CD4-positive, CD25-positive, alpha-beta regulatory T cell (primary cell): ENCODE data around the gene ERN1. TPM values are rescaled to one million over a fixed set of nuclear protein-coding genes. Genes with fewer than 3 reads are reported as not detected.

ENCODE experiments used
- ATAC-seq, 2 donors: fragments of 150-1000 bp; cut with Tn5 transposase; one replicate each; pipeline ENCODE4 v1.10.0; 2021; ENCODE audit warnings: low read depth in 2 of 2, moderate number of reproducible peaks in 2 of 2, moderate library complexity in 1 of 2
- DNase-seq, 3 donors: peaks; one replicate each; pipeline versions ENCODE4 v3.0.0 to v3.0.0-alpha.2; 2012 to 2022; ENCODE audit warnings: mixed read lengths in 1 of 3
- H3K27ac ChIP-seq: one replicate; pipeline ENCODE4 v1.7.0; 2013; ENCODE audit warnings: mild to moderate bottlenecking, low read length; ENCODE audit not compliant: insufficient read depth, poor library complexity, severe bottlenecking
- H3K27me3 ChIP-seq: one replicate; pipeline ENCODE4 v1.7.0; 2013; ENCODE audit warnings: low read length; ENCODE audit not compliant: control insufficient read depth, insufficient read depth
- H3K36me3 ChIP-seq: one replicate; pipeline ENCODE4 v1.7.0; 2013; ENCODE audit warnings: mild to moderate bottlenecking, low read length, moderate library complexity; ENCODE audit not compliant: control insufficient read depth, insufficient read depth
- H3K4me1 ChIP-seq: 2 replicates; pipeline ENCODE4 v1.7.0; 2013; ENCODE audit warnings: mild to moderate bottlenecking, low read length; ENCODE audit not compliant: insufficient read depth, control insufficient read depth, poor library complexity, severe bottlenecking
- H3K4me3 ChIP-seq: one replicate; pipeline ENCODE4 v1.7.0; 2013; ENCODE audit warnings: low read depth, mild to moderate bottlenecking, low read length, moderate library complexity
- H3K9me3 ChIP-seq, 2 experiments: 1 replicate in 1 of 2; 2 replicates in 1 of 2; pipeline ENCODE4 v1.7.0; 2013; ENCODE audit warnings: low read length in 2 of 2, mild to moderate bottlenecking in 1 of 2, moderate library complexity in 1 of 2; ENCODE audit not compliant: control insufficient read depth in 2 of 2
- H3K27ac Mint-ChIP-seq, 3 donors: one replicate each; pipeline ENCODE4 v1.8.0; 2020 to 2022; ENCODE audit warnings: mild to moderate bottlenecking in 3 of 3, mixed read lengths in 3 of 3, moderate library complexity in 2 of 3
- H3K27me3 Mint-ChIP-seq: one replicate; pipeline ENCODE4 v1.8.0; 2022; ENCODE audit warnings: mild to moderate bottlenecking, mixed read lengths
- H3K36me3 Mint-ChIP-seq: one replicate; pipeline ENCODE4 v1.8.0; 2020; ENCODE audit warnings: mixed read lengths
- H3K4me1 Mint-ChIP-seq, 4 donors: one replicate each; pipeline ENCODE4 v1.8.0; 2020 to 2022; ENCODE audit warnings: mixed read lengths in 4 of 4, mild to moderate bottlenecking in 1 of 4
- H3K4me3 Mint-ChIP-seq, 4 donors: one replicate each; pipeline ENCODE4 v1.8.0; 2020 to 2022; ENCODE audit warnings: mild to moderate bottlenecking in 4 of 4, mixed read lengths in 4 of 4, moderate library complexity in 3 of 4
- H3K9me3 Mint-ChIP-seq, 7 donors: one replicate each; pipeline ENCODE4 v1.8.0; 2020 to 2022; ENCODE audit warnings: mixed read lengths in 7 of 7, mild to moderate bottlenecking in 3 of 7, moderate library complexity in 2 of 7
- polyA plus RNA-seq, 4 donors: library from polyadenylated mRNA; unstranded; fragments of 300-500 nt; fragmentation: Illumina TruSeq; gene quantifications; one replicate each; pipeline ENCODE4 v1.2.3, GENCODE V29; 2021
- total RNA-seq: library from RNA; stranded (reverse); gene quantifications from one replicate; pipeline ENCODE4 v1.2.3, GENCODE V29; 2022

ERN1 gene
- total and polyA plus RNA-seq, 5 donors from 2014 or later = 30.2 to 96.7 (median 37.0) TPM

GRCh38 chr17:64162554-64162953 is 32.6 kb upstream of the ERN1 start:
- Mint-ChIP-seq H3K27me3 (no peaks in the 10 kb centered on the region), H3K27ac (peak overlapping the region in 1 of 3 donors; percentile 55), H3K9me3 (no peaks in the 10 kb centered on the region), H3K4me3 (no peak overlapping the region), H3K4me1 (peaks cover 0 to 8% (median 3%) of the 10 kb centered on the region in 4 donors), H3K36me3 (peaks cover 3% of the 10 kb centered on the region)
- no peak for DNase-seq
- Histone ChIP-seq H3K4me1 (peaks cover 8% of the 10 kb centered on the region), H3K4me3 (no peak overlapping the region), H3K27me3 (no peaks in the 10 kb centered on the region), H3K9me3 (no peaks in the 10 kb centered on the region), H3K27ac (no peak overlapping the region), H3K36me3 (peaks cover 7% of the 10 kb centered on the region)
- ATAC-seq = no peak

GRCh38 chr17:64161380-64162176 is 31.6 kb upstream of the ERN1 start:
- Histone ChIP-seq H3K4me1 (peaks cover 8% of the 10 kb centered on the region), H3K4me3 (no peak overlapping the region), H3K36me3 (peaks cover 7% of the 10 kb centered on the region), H3K9me3 (no peaks in the 10 kb centered on the region), H3K27me3 (no peaks in the 10 kb centered on the region), H3K27ac (no peak overlapping the region)
- peak overlapping the region; percentile 1 to 33 (median 29) for H3K27ac Mint-ChIP-seq
- no peak for ATAC-seq
- H3K36me3 Mint-ChIP-seq = peaks cover 3% of the 10 kb centered on the region
- no peak for DNase-seq
- peaks cover 0 to 8% (median 3%) of the 10 kb centered on the region in 4 donors for H3K4me1 Mint-ChIP-seq
- no peaks in the 10 kb centered on the region for H3K9me3 Mint-ChIP-seq
- no peaks in the 10 kb centered on the region for H3K27me3 Mint-ChIP-seq
- H3K4me3 Mint-ChIP-seq = no peak overlapping the region

GRCh38 chr17:64160378-64160777 is 30.4 kb upstream of the ERN1 start:
- no peaks in the 10 kb centered on the region for H3K9me3 ChIP-seq
- peaks cover 3% of the 10 kb centered on the region for H3K36me3 Mint-ChIP-seq
- no peak for DNase-seq
- H3K36me3 ChIP-seq = peaks cover 7% of the 10 kb centered on the region
- H3K27me3 ChIP-seq = no peaks in the 10 kb centered on the region
- H3K4me1 ChIP-seq = peaks cover 8% of the 10 kb centered on the region
- no peaks in the 10 kb centered on the region for H3K9me3 Mint-ChIP-seq
- H3K27me3 Mint-ChIP-seq = no peaks in the 10 kb centered on the region
- no peak overlapping the region for H3K4me3 ChIP-seq
- H3K4me1 Mint-ChIP-seq = peaks cover 0 to 8% (median 3%) of the 10 kb centered on the region in 4 donors
- ATAC-seq = no peak
- no peak overlapping the region for H3K27ac ChIP-seq
- H3K4me3 Mint-ChIP-seq = no peak overlapping the region
- H3K27ac Mint-ChIP-seq = no peak overlapping the region

GRCh38 chr17:64158831-64159590 is 29.1 kb upstream of the ERN1 start:
- no peak for DNase-seq
- Histone ChIP-seq H3K9me3 (no peaks in the 10 kb centered on the region), H3K27me3 (no peaks in the 10 kb centered on the region), H3K4me1 (peaks cover 8% of the 10 kb centered on the region), H3K4me3 (no peak overlapping the region), H3K36me3 (peaks cover 12% of the 10 kb centered on the region), H3K27ac (no peak overlapping the region)
- Mint-ChIP-seq H3K4me1 (peaks cover 0 to 8% (median 3%) of the 10 kb centered on the region in 4 donors), H3K4me3 (no peak overlapping the region), H3K27ac (no peak overlapping the region), H3K9me3 (no peaks in the 10 kb centered on the region), H3K36me3 (peaks cover 12% of the 10 kb centered on the region), H3K27me3 (no peaks in the 10 kb centered on the region)
- ATAC-seq = no peak

- no peak for DNase-seq
- H3K27ac Mint-ChIP-seq = no peak overlapping the region
- no peaks in the 10 kb centered on the region for H3K27me3 Mint-ChIP-seq
These were observed 28.5 kb upstream of the ERN1 start for GRCh38 chr17:64158406-64158805.

GRCh38 chr17:64157669-64158180 is 27.8 kb upstream of the ERN1 start:
- Histone ChIP-seq H3K4me1 (peaks cover 8% of the 10 kb centered on the region), H3K27ac (no peak overlapping the region), H3K4me3 (no peak overlapping the region), H3K27me3 (no peaks in the 10 kb centered on the region), H3K36me3 (peaks cover 15% of the 10 kb centered on the region), H3K9me3 (no peaks in the 10 kb centered on the region)
- Mint-ChIP-seq H3K36me3 (peaks cover 21% of the 10 kb centered on the region), H3K27me3 (no peaks in the 10 kb centered on the region), H3K9me3 (no peaks in the 10 kb centered on the region), H3K27ac (no peak overlapping the region), H3K4me1 (peaks cover 0 to 8% (median 3%) of the 10 kb centered on the region in 4 donors), H3K4me3 (no peak overlapping the region)
- DNase-seq (no peak), ATAC-seq (no peak)

More at GRCh38 chr17:64158406-64158805, 28.5 kb upstream of the ERN1 start:
- Histone ChIP-seq H3K27ac (no peak overlapping the region), H3K27me3 (no peaks in the 10 kb centered on the region), H3K4me1 (peaks cover 8% of the 10 kb centered on the region), H3K36me3 (peaks cover 14% of the 10 kb centered on the region), H3K9me3 (no peaks in the 10 kb centered on the region), H3K4me3 (no peak overlapping the region)
- peaks cover 0 to 8% (median 3%) of the 10 kb centered on the region in 4 donors for H3K4me1 Mint-ChIP-seq
- H3K9me3 Mint-ChIP-seq = no peaks in the 10 kb centered on the region
- no peak overlapping the region for H3K4me3 Mint-ChIP-seq
- peaks cover 14% of the 10 kb centered on the region for H3K36me3 Mint-ChIP-seq
- ATAC-seq = no peak

- H3K4me3 ChIP-seq = no peak overlapping the region
- DNase-seq (no peak), ATAC-seq (no peak)
- no peak overlapping the region for H3K4me3 Mint-ChIP-seq
- H3K36me3 Mint-ChIP-seq = peaks cover 19% of the 10 kb centered on the region
- peaks cover 4% of the 10 kb centered on the region for H3K4me1 ChIP-seq
- H3K27me3 ChIP-seq = no peaks in the 10 kb centered on the region
- H3K9me3 Mint-ChIP-seq = no peaks in the 10 kb centered on the region
- no peak overlapping the region for H3K27ac ChIP-seq
- no peaks in the 10 kb centered on the region for H3K9me3 ChIP-seq
- H3K27ac Mint-ChIP-seq = no peak overlapping the region
- H3K27me3 Mint-ChIP-seq = no peaks in the 10 kb centered on the region
- H3K36me3 ChIP-seq = peaks cover 15% of the 10 kb centered on the region
- peaks cover 0 to 3% (median under 1%) of the 10 kb centered on the region in 4 donors for H3K4me1 Mint-ChIP-seq
These were observed 26.7 kb upstream of the ERN1 start for GRCh38 chr17:64156670-64157069.
